GM19043 (cell line): ENCODE results near the gene TSPAN9.

Experiments used
- ATAC-seq: cut with Tn5 transposase; IDR thresholded peaks from one replicate; pipeline ENCODE4 v1.9.1; 2021; ENCODE audit warnings: low read depth; ENCODE audit not compliant: unreplicated experiment

TSPAN9 gene

DNA sequence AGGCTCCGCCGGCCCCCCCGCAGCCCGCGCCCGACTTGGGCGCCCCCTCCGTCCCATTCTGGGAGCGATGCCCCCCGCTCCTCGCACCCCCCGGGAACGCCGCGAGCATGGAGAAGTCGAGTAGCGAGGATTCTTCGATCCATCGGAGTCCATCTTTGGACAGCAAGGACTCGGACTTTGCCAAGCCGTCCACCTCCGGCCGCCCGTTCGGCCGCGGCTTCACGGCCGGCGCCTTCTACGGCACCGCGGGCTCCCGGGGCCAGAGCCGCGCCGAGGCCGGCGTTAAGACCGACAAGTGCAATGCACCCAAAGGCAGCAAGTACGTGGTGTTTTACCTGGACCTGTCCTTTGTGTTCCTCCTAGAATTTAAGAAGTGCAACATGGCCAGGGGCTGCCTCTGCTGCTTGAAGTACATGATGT, 123.6 kb downstream of the TSPAN9 start:
- no peak for ATAC-seq

DNA sequence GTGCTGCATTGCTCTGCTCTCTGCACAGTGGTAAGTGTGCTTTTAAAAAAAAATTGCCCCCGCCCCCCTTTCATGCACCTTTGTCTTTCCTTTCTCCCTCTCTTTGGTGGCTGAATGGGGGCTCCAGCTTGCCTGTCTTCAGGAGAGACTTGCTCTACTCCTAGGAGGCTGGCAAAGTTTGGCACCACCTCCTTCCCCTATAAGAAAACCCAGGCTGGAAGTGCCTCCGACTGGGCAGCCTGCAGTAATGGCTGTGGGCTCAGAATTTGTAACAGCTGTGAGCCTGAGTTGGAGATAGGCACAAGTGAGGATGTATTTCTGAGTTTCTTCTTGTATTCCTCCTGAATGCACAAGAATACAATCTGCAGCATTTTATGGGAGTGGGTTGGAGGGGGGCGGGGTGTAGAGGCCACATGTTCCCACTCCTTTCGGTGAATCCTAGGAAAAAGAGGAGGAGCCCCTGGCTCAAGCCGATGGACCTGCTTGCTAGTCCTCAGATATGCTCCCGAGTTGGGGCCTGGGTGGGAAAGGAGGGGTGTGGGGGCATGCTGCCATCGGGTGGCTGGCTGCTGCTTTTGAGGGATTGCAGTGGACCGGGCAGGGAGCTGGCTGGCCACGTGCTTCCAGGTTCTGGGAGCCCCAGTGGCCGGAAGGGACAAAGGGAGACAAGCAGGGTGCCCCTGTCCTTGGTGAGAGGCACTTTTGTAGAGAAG, 124.3 kb downstream of the TSPAN9 start:
- no peak for ATAC-seq

DNA sequence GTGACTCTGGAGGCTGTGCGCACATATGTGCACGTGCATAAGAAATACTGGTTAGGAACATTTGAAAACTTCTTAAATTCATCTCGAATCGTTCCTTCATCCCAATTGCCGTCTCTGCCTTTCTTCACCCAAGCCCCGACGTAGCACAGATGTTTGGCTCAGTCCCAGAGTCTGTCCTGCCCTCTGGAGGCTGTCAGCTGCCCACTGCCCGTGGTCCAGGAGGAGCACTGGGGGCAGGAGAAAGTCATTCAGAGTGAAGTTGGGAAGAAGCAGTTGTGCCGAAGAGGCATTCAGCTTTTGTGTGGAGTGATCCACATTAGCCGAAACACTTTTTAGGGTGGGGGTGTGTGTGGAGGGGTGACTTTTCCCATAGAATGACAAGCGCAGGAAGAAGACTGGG, 124.9 kb downstream of the TSPAN9 start:
- ATAC-seq: no peak

DNA sequence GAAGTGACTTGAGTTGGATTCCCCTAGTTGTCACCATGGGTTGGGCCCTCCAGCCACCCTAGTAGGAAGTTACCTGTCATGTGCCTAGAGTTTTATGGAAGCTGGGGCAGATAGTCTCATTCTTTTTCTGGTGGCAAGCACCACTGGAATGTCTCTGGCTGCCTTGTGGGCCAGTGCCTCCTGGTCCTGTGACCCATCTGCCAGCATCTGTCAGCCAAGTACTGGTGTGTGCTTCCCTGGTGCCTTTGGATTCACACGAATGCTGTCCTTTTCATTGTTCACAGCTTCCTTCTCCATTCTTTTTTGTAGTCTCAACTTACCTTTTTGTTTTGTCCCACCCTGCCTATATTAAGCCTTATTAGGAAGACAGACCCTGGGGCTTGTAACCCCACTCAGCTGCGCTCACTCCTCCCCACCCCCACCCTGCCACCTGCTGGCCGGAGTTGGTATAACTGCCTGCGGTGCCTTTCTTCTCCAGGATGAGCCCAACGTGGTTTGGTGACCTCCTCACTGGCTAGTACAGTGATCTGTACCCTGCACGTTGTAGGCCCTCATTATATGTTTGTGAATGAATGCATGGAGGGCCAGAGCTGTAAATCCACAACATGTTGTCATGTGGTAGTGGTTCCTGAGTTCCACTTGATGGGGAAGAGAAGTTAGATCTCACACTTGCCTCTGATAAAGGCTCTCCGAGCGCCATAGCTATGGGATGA, 125.7 kb downstream of the TSPAN9 start:
- no peak for ATAC-seq

DNA sequence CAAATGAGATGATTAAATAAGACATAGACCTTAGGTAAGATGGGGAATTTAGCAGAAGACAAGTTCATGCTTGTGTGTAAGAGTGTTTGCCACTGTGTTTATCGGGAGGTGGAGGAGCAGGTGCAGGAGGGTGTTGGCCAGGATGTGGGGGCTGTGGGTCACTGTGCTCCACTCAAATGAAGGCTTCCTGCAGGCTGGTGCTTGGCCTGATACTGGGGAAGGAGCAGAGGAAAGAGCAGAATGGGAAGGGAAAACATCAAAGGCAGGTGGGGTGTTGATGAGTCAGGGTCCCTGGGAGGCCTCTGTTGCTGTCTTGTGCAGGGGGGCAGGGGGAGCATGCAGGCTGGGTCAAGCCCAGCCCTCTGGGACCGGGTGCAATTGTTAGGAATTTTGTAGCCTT, 126.5 kb downstream of the TSPAN9 start:
- ATAC-seq: no peak

DNA sequence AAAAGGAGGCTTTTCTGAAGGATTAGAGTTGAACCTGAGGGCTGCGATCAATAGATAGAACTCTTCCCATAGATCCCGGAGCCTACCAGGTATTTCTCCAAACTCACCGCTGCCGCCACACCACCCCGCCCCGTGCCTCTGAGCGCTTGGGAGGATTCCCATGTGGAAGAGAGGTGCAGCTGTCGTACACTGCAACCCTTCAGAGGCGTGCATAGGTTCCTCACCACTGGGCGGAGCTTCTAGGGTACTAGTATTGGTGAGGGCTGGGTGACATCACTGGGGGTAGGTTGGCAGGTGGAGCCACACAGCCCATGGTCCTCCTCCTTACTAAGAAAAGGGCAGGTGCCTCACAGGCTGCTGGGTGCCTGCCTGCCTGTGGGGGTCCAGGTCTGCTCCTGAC, 127.0 kb downstream of the TSPAN9 start:
- no peak for ATAC-seq

DNA sequence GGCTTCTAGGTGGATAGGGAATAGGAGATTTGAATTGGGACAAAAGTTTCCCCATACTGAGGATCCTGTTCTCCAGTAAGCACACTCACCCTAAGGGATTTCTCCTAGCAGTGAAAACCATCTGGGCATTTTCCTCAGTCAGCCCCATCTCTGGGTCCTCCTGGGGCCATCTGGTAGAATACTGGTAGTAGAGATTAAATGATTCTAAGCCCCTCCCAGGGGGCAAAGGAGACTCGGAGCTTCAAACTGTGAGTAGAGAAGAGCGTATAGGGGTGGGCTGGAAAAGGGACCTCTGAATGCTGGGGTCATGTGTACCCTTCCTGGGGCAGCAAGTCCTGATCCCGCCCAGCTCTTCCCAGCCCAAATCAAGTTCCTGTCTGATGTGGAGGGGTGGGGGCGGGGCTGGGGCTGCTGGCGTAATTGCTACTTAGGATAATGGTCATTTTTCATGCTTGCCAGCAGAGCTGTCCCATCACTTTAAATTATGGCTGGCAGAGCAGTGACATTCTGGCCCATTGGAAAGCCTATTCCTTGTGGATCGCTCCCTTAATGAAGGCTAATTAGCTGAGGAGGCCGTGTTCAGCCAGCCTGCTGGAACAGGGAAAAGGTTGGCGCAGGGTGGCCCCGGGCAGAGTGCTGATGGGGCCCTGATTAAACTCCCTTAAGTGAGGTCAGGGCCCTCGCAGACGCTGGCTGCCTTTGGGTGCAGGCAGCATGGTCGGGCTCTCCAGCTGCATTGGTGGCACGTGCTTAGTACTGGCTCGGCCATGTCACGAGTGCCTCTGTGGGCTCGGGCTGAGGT, 127.8 kb downstream of the TSPAN9 start:
- no peak for ATAC-seq

DNA sequence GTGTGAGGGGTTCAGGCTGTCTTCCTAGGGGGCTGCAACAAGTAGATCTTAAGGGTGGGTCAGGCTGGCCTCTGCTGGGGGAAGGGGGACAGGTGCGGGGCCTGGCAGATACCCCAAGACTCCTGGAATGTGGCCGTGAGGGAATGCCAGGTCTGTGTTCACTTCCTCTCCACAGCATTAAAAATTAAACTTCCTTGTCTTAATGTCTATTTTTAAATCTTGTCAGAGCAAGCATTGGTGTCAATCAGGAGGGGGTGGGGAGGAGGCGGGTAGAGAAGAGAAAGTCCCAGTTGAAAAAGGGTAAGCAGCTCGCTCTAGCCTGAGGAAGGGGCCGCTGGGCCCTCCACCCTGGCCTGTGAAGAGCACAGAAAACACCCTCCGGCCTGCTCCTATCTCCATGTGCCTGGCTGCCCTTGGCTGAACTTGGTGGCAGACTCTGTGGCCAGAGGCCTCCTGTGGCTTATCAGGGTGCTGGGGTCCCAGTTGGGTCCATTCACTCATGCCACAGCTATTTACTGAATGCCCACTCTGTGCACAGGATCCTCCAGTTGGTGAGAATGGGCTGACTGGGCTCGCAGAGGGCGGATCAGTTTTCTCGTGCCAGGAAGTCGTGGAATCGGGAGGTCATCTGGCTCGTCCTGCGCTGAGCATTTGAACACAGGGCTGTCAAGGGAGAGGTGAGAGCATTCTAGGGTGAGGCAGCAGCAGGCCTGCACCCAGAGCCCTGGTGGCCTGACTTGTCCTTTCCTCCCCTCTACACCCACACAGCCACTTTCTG, 128.8 kb downstream of the TSPAN9 start:
- no peak for ATAC-seq

DNA sequence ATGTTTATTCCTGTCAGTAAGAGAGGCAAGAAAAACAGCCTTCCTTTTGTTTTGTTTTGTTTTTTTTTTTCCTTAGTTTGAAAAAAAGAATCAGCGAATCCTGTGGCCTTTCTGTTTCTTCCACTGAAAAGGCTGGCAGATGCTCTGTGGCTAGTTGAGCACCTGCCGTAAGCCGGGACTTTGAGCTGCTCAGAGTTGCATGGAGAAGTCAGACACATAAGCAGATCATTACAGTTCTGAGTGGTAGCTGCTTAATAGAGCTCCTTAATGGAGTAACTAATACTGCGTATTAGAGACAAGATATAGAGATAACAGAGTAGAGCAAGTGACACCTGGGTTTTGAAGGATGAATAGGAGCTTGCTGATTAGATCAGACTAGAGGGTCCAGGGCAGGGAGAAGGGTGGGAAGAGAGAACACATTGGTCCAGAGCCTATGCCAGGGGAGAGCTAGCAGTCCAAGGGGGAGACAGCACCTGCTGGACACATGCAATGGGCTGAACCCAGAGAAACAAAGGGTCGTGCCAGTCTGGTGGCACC, 129.4 kb downstream of the TSPAN9 start:
- ATAC-seq: no peak

DNA sequence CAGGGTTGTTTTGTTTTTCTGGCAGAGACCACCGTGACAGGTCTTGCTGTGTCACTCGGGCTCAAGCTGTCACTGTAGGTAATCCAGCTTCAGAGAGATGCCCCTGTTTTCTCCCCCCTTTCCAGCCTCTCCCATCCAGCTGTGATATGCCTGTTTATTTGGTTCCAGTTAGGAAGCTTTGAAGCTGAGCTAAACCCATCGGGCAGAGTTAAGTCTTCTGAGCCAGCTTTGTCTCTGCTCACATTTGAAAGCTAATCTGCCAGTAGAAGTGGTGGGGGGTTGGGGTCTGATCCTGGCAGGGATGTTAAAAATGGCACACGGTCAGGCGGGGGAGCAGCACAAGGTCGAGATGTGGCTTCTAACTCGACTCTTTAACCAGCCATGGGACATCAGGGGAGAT, 130.0 kb downstream of the TSPAN9 start:
- ATAC-seq: no peak

DNA sequence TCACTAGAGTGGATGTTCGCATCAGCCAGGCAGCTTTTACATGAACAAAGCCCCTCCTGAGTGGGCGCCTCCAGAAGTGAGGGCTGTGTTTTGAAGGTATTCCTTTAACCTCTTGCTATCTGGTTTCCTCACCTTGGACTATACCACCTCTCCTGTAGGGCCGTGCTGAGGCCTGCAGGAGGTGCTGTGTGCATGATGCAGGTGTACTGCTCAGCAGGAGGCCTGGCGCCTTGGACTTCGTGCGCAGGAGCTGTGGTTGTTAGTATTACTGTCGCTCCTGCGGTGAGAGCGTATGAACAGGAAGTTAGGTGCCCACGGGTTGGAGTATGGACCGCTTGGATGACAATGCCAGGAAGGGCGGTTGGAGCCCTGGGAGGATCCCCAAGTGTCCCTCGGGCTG, 130.7 kb downstream of the TSPAN9 start:
- no peak for ATAC-seq

DNA sequence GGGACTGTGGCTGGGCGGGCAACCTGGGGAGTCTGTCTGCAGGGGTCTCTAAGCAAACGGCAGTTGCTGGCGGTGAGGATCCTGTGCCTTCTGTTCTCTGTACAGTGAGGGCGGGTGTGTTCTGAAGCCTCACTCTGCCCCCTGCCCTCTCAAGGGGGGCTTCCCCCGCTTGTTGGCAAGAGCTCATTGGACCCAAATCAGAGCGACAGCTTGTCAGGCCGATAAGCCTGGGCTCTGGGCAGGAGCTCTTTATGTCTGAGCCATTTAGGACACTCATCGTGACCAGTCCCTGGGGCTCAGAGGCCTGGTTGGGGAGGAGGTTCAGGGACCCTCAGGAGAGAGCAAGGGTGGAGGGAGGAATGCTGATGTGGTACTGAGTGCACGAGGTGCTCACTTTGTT, 136.0 kb downstream of the TSPAN9 start:
- ATAC-seq: no peak

DNA sequence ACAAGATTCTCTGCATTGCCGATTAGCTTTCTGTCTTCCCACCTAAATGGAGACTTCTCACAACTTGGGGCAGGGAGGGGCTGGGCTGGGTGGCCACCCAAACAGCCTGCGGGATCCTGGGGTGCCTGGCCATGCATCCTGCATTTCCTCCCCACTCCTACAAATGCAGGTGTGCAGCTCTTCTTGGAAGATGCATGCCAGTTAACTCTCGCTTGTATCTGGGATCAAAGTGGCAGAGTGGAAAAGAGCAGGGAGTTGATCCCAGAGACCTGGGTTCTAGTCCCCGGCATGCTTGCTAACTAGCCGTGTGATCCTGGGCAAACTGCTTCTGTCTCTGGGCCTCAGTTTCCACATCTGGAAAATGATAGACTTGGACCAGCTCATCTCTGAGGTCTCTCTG, 136.6 kb downstream of the TSPAN9 start:
- ATAC-seq: no peak

DNA sequence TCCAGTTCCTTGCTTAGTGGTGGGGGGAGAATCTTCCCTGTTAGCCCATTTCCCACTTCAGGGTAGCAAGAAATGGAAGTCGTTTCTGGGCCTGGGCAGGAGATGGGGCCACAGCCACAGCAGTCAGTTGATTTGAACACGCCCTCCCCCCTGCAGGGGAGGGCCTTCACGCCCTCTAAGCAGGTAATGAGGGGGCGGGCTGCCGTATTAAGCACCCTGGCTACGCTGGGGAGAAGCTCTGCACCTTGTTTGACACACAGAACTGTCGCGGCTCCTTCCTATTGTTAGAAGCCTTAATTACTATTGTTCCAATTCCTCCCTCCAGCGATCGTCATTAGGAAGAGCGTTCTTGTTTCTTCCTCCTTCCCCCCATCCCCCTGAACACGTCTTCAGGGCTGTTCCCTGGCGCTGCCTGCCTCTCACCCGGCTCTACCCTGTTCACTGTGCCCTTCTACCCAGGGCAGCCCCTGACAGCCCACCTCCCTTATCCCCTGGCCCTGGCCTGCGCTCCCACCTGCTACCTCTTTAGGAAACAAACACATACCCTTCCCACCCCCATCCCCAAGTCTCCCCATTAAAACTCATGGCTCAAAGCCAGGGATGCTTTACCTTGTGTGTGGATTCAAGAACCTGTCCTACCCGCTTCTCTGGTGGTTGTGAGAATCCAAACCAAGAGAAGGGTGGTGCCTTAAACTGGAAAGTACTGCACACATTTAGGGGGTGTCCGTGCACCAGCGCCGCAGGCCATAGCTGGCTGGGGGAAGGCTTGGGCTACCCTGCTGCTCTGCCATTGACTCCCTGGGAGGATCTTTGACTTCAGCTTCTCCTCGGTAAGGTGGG, 137.6 kb downstream of the TSPAN9 start:
- no peak for ATAC-seq

DNA sequence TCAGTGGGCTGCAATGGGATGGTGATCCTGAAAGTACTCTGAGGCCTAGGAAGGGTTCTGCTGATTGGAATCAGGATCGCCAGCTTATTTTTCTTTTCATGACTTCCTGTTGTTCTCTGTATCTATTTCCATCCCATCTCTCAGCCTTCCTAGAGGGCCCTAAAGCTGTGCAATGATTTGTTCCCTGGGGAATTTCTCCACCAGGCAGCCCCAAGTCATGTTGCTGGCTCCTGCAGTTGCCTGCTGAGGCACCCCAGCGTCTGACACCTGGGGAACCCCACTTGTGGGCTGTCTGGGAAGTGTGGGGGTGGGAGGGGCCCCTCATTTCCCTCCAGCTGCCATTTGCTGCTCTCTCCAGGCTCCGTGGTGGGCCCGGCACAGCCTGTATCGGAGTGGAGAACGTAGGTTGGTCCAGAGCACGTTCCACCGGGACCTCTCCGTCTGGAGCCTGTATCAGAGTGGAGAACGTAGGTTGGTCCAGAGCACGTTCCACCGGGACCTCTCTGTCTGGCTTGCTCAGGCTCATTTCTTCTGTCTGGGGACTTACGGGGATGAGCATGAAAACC, 138.3 kb downstream of the TSPAN9 start:
- no peak for ATAC-seq

DNA sequence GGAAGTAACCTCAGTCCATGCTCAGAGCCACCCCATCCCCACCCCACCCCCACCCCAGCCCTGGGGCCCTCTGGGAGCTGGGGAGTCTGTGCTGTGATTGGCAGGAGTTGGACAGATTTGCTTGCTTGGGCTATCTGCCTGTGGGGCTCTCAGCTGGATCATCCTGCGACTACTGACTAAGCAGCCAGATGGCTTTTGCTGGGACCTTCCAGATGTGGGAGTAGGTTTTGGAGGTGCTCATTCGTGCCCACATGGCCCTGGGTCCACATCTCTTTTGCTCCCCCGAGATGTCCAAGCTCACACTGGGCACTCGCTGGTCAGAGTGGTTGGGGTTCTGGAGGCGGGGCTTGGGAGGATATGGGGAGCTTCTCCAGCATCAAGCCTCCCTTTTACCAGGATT, 138.9 kb downstream of the TSPAN9 start:
- no peak for ATAC-seq

DNA sequence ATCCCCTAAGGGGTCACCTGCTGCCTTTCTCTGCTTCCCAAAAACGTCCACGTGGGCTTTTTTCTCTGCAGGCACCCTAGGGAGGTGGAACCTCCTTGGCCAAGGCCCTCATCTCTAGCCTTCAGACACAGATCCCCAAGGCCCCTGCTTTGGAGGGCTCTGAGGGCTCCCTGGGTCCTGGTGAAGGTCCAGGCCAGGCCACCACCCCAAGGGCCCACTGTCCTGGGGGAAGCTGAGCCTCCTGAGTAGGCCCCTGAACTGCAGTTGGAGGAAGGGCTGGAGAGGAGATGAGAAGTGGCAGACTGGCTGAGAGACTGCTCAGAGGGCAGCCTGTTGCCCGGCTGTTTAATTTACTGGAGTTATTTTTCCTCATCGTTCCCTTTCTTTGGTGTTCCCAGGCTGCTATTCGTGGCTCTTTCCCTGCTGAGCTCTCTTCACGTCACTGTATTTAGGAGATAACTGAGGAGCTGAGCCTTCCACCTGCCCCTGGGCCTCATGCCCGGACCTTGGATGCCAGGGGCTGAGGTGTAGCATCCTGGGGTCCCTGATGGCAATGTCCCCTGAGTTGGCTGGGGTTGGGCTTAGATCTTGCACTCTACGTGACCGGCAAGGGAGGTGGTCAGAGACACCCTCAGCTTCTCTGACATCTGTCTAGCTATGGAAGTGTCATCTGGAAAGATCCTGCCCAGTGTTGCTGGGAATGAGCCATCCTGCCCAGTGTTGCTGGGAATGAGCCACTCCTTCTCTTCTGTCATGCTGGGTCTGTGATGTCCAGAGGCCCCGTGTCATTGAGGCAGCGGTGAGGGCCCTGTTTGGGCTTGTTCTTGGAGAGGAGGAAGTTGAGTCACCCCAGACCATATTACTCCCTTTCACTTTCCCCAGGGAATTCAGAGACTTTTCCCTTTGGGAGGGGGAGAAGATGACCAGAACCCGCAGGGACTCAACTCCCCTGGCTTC, 139.8 kb downstream of the TSPAN9 start:
- ATAC-seq: no peak

DNA sequence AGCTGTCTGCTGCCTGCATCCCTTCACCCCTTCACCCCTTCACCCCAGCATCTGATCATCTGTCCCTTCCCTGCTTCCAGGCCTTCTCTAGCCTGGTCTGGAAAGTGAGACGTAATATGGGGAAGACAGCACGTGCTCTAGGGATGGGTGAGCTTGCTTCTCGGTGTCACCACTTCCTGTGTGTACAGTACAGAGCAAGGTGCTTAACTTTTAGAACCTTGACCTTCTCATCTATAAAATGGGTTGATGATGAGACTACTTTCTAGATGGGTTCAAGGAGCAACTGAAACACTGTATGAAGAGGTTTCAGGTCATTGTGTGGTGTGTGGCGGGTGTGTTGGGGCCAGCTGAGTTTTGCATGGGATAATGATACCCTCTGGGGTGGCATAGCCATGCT, 140.5 kb downstream of the TSPAN9 start:
- ATAC-seq: no peak
